IMR-90 (cell line): ENCODE data around the gene LRRC8E. TPM values are rescaled to one million over a fixed set of nuclear protein-coding genes. Genes with fewer than 3 reads are reported as not detected.

Experiments used
- ATAC-seq: fragments of 200-7000 bp; cut with Tn5 transposase; 2 replicates; pipeline ENCODE4 v1.9.1; 2020; ENCODE audit warnings: low read depth, mild to moderate bottlenecking, moderate library complexity
- BruUV-seq: library from RNA; stranded (reverse); fragments of 400-500 nt; replicated peaks from 2 replicates; lab custom pipeline; 2021; lab: Mats Ljungman, UMichigan
- CTCF ChIA-PET: fragments of 300-600 bp; formaldehyde crosslinking; extraction: SDS; loops from one replicate; lab custom pipeline; 2021; ENCODE audit warnings: antibody characterized with exemption; lab: Yijun Ruan, JAX
- POLR2A ChIA-PET: fragments of 300-600 bp; sonication (Branson Sonifier 250); formaldehyde crosslinking; loops from one replicate; lab custom pipeline; 2022; ENCODE audit warnings: antibody characterized with exemption; ENCODE audit not compliant: unreplicated experiment; lab: Charles Lee
- DNase-seq: peaks from one replicate; pipeline ENCODE4 v3.0.0; 2013
- H2AFZ ChIP-seq: replicated peaks from 2 replicates; pipeline ENCODE3; 2013; ENCODE audit warnings: low read length, mild to moderate bottlenecking; ENCODE audit not compliant: poor library complexity
- H2AK5ac ChIP-seq: 2 replicates; pipeline ENCODE4 v1.6.1; 2013; ENCODE audit warnings: low read depth, low read length, inconsistent platforms
- H2AK9ac ChIP-seq: replicated peaks from 2 replicates; pipeline ENCODE3; 2013; ENCODE audit warnings: mild to moderate bottlenecking, low read depth, low read length, moderate library complexity; ENCODE audit not compliant: poor library complexity
- H2BK120ac ChIP-seq: 2 replicates; pipeline ENCODE4 v1.6.1; 2013; ENCODE audit warnings: low read depth, low read length, inconsistent platforms
- H2BK15ac ChIP-seq: 3 replicates; pipeline ENCODE4 v1.6.1; 2013; ENCODE audit warnings: low read depth, low read length, inconsistent platforms
- H2BK20ac ChIP-seq: 2 replicates; pipeline ENCODE4 v1.6.1; 2013; ENCODE audit warnings: low read depth, mild to moderate bottlenecking, inconsistent platforms, low read length, moderate library complexity
- H2BK5ac ChIP-seq: 2 replicates; pipeline ENCODE4 v1.6.1; 2013; ENCODE audit warnings: mild to moderate bottlenecking, low read depth, low read length, inconsistent platforms; ENCODE audit not compliant: poor library complexity, severe bottlenecking
- H3K14ac ChIP-seq: replicated peaks from 2 replicates; pipeline ENCODE4 v1.6.1; 2013; ENCODE audit warnings: low read depth, low read length, inconsistent platforms
- H3K18ac ChIP-seq: 2 replicates; pipeline ENCODE4 v1.6.1; 2013; ENCODE audit warnings: low read depth, low read length, control low read depth
- H3K23ac ChIP-seq: 2 replicates; pipeline ENCODE4 v1.6.1; 2013; ENCODE audit warnings: low read depth, low read length, inconsistent platforms
- H3K27ac ChIP-seq: 2 replicates; pipeline ENCODE4 v1.5.1; 2013; ENCODE audit warnings: mild to moderate bottlenecking, control low read depth, low read length; ENCODE audit not compliant: insufficient read depth
- H3K27me3 ChIP-seq: 2 replicates; pipeline ENCODE4 v1.6.1; 2013; ENCODE audit warnings: low read length; ENCODE audit not compliant: control insufficient read depth, insufficient read depth
- H3K36me3 ChIP-seq: 2 replicates; pipeline ENCODE4 v1.6.1; 2013; ENCODE audit warnings: low read length, mixed read lengths; ENCODE audit not compliant: control insufficient read depth, insufficient read depth
- H3K4ac ChIP-seq: 2 replicates; pipeline ENCODE4 v1.6.1; 2013; ENCODE audit warnings: low read depth, low read length, inconsistent platforms
- H3K4me1 ChIP-seq: 2 replicates; pipeline ENCODE4 v1.6.1; 2013; ENCODE audit warnings: low read length, mixed read lengths; ENCODE audit not compliant: control insufficient read depth, insufficient read depth
- H3K4me2 ChIP-seq: 2 replicates; pipeline ENCODE4 v1.6.1; 2013; ENCODE audit warnings: low read depth, mild to moderate bottlenecking, control low read depth, low read length, moderate library complexity
- H3K4me3 ChIP-seq: 2 replicates; pipeline ENCODE4 v1.5.1; 2013; ENCODE audit warnings: low read depth, mild to moderate bottlenecking, control low read depth, low read length, moderate library complexity; ENCODE audit not compliant: insufficient read depth
- H3K56ac ChIP-seq: 2 replicates; pipeline ENCODE4 v1.6.1; 2013; ENCODE audit warnings: low read length, inconsistent platforms; ENCODE audit not compliant: insufficient read depth; ENCODE audit errors: extremely low read depth
- H3K79me1 ChIP-seq, 2 experiments: 2 replicates each; pipeline ENCODE4 v1.6.1; 2013; ENCODE audit warnings: low read length in 2 of 2, inconsistent platforms in 1 of 2, low read depth in 1 of 2
- H3K9ac ChIP-seq: 2 replicates; pipeline ENCODE4 v1.6.1; 2013; ENCODE audit warnings: low read depth, low read length, control low read depth
- H3K9me1 ChIP-seq: 2 replicates; pipeline ENCODE4 v1.6.1; 2013; ENCODE audit warnings: low read length, inconsistent platforms; ENCODE audit not compliant: insufficient read depth
- H3K9me3 ChIP-seq: 2 replicates; pipeline ENCODE4 v1.6.1; 2013; ENCODE audit warnings: low read length; ENCODE audit not compliant: control insufficient read depth, insufficient read depth
- H4K20me1 ChIP-seq: 2 replicates; pipeline ENCODE4 v1.6.1; 2013; ENCODE audit warnings: low read length, inconsistent platforms; ENCODE audit not compliant: insufficient read depth
- H4K5ac ChIP-seq: 2 replicates; pipeline ENCODE4 v1.6.1; 2013; ENCODE audit warnings: mild to moderate bottlenecking, low read depth, low read length, control low read depth
- H4K8ac ChIP-seq, 2 experiments: 2 replicates each; pipeline ENCODE4 v1.6.1; 2013; ENCODE audit warnings: low read depth in 2 of 2, low read length in 2 of 2, control low read depth in 1 of 2, inconsistent platforms in 1 of 2
- H4K91ac ChIP-seq: 2 replicates; pipeline ENCODE4 v1.6.1; 2013; ENCODE audit warnings: low read depth, low read length, inconsistent platforms; ENCODE audit not compliant: insufficient read depth
- BHLHE40 ChIP-seq: fragments of 150-350 bp; IDR thresholded peaks from 2 replicates; pipeline ENCODE4 v1.6.1; 2016; ENCODE audit warnings: mild to moderate bottlenecking, low read depth, low read length
- CEBPB ChIP-seq: IDR thresholded peaks from 2 replicates; pipeline ENCODE4 v1.6.1; 2012; ENCODE audit warnings: low read depth, low read length, improper control_type of control experiment
- CHD1 ChIP-seq: IDR thresholded peaks from 2 replicates; pipeline ENCODE4 v1.6.1; 2012; ENCODE audit warnings: low read depth, low read length, improper control_type of control experiment
- MAFK ChIP-seq: IDR thresholded peaks from 2 replicates; pipeline ENCODE4 v1.6.1; 2012; ENCODE audit warnings: low read depth, low read length, improper control_type of control experiment
- MAZ ChIP-seq: IDR thresholded peaks from 2 replicates; pipeline ENCODE4 v1.6.1; 2012; ENCODE audit warnings: low read depth, mild to moderate bottlenecking, low read length, improper control_type of control experiment, moderate library complexity, borderline replicate concordance
- MXI1 ChIP-seq: IDR thresholded peaks from 2 replicates; pipeline ENCODE4 v1.6.1; 2012; ENCODE audit warnings: low read depth, mild to moderate bottlenecking, low read length, moderate library complexity, borderline replicate concordance
- NFE2L2 ChIP-seq: fragments of 150-350 bp; IDR thresholded peaks from 2 replicates; pipeline ENCODE4 v1.6.1; 2016; ENCODE audit warnings: low read depth, mild to moderate bottlenecking, low read length
- POLR2A ChIP-seq: IDR thresholded peaks from 2 replicates; pipeline ENCODE4 v1.6.1; 2012; ENCODE audit warnings: mild to moderate bottlenecking, low read depth, low read length
- SMC3 ChIP-seq: fragments of 150-350 bp; IDR thresholded peaks from 2 replicates; pipeline ENCODE4 v1.6.1; 2016; ENCODE audit warnings: low read depth, mild to moderate bottlenecking, antibody characterized with exemption, low read length, moderate library complexity
- WGBS, 2 experiments: methylation state at CpG; one replicate each; pipeline versions ENCODE4 v1.1.5 to v1.1.7; 2013; ENCODE audit warnings: missing lambda C conversion rate in 2 of 2; ENCODE audit not compliant: insufficient read length in 1 of 2; ENCODE audit errors: extremely low coverage in 2 of 2; 5-methylcytosine and 5-hydroxymethylcytosine counted together
- dilution Hi-C: fragments of 300-500 bp; cut with HindIII; formaldehyde crosslinking; loops from one replicate; pipeline ENCODE4 v1.14.3; 2018; ENCODE audit warnings: low sequenced_read_pairs; ENCODE audit not compliant: unreplicated experiment
- in situ Hi-C: fragments of 300-500 bp; cut with MboI; formaldehyde crosslinking; loops from 3 replicates; pipeline ENCODE4 v1.14.3; 2019; ENCODE audit warnings: low sequenced_read_pairs, inconsistent platforms, mixed read lengths
- intact Hi-C: fragments of 100-400 bp; cut with micrococcal nuclease; formaldehyde crosslinking; loops from 2 replicates; pipeline ENCODE4 v1.10.0; 2022
- polyA plus RNA-seq, 3 experiments: library from polyadenylated mRNA; depleted of rRNA; stranded (reverse); fragments of >200 nt; gene quantifications; 2 replicates each; pipeline ENCODE4 v1.2.3, GENCODE V29; 2012; ENCODE audit warnings: low replicate concordance in 1 of 3
- total RNA-seq: library from RNA; depleted of rRNA; stranded (reverse); fragments of >200 nt; gene quantifications from 2 replicates; pipeline ENCODE4 v1.2.3, GENCODE V29; 2012
- TF ChIP-seq, protein P1 (sequence below): conservative IDR thresholded peaks from 2 replicates; pipeline ENCODE4 v1.5.1; 2012; ENCODE audit warnings: mild to moderate bottlenecking, low read depth, low read length, improper control_type of control experiment
- TF ChIP-seq, protein P2 (sequence below): fragments of 150-350 bp; IDR thresholded peaks from 2 replicates; pipeline ENCODE4 v1.6.1; 2016; ENCODE audit warnings: low read depth, mild to moderate bottlenecking, low read length, moderate library complexity, borderline replicate concordance
- TF ChIP-seq, protein P3 (sequence below): fragments of 150-350 bp; IDR thresholded peaks from 2 replicates; pipeline ENCODE4 v1.6.1; 2017; ENCODE audit warnings: mild to moderate bottlenecking, antibody characterized with exemption, low read length, low read depth

Gene LRRC8E
- total and polyA plus RNA-seq, 2 of the 4 experiments (the other 2 are of a cell fraction): 6.4 to 7.2 TPM

DNA sequence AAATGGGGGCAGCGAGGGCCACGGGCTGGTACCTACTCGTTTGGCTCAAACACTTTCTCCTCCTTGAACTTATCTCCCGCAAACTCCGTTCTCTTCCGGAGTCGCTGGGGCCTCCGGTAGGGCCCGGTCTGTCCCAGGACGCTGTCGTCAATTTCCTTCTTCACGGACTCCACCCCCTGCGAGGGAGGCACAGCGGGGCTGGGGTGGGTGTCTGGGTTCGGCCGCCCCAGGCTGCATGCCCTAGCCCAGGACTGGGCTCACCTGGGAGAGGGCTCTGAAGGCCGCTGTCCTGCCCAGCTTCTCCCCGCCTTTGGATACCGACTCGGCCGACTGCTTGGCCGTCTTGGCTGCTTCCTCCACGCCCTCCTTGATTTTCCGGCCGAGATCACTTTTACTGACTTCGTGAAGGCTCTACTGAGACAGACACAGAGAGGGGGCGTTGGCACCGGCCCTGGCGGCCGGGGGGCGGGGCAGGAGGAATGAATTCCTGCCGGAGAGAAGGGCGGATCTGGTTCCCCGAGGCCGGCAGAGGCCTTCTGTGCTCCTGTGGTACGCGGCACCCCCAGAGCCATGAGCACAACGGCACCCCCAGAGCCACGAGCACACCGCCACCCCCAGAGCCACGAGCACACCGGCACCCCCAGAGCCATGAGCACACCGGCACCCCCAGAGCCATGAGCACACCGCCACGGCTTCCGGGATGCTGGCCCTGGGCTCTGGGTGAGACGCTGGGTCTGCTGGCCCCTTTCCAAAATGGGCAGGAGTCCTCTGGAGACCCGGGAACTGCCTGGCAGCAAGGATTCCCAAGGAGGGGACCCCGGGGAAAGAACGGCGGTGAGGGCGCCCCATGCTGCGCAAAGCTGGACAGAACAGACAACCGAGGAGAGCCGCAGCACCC lies 45.8 kb downstream of the LRRC8E start (continued):
- TF ChIP-seq MAFK: no peak
- TF ChIP-seq POLR2A: no peak

DNA sequence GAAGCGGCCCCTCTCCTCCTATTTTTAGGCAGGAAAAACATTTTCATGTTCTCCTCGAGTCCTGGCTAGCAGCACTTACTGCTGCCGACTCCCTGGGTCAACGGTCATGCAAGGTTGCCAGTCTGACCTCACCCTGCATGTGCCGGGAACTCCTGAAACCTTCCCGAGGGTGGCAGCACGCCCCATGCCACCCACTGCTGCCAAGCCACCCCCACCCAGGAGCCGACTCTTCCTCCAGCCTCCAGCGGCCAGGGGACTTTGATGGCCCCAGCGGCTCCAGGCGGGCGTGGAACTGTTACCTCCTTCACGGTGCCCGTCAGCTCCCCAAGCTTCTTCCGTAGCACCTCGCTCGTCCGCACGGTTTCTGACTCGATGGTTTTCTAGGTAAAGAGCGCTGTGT lies 46.5 kb downstream of the LRRC8E start:
- intact Hi-C loops (no loop called here), in situ Hi-C loops (no loop called here), dilution Hi-C loops (no loop called here)
- no peaks in the 10 kb centered on the region for H3K27me3 ChIP-seq
- H3K27ac ChIP-seq: no peak overlapping the region
- no peak overlapping the region for H3K23ac ChIP-seq
- H4K91ac ChIP-seq: no peak overlapping the region
- H3K36me3 ChIP-seq: peaks cover 67% of the 10 kb centered on the region
- TF ChIP-seq, protein P1, sequence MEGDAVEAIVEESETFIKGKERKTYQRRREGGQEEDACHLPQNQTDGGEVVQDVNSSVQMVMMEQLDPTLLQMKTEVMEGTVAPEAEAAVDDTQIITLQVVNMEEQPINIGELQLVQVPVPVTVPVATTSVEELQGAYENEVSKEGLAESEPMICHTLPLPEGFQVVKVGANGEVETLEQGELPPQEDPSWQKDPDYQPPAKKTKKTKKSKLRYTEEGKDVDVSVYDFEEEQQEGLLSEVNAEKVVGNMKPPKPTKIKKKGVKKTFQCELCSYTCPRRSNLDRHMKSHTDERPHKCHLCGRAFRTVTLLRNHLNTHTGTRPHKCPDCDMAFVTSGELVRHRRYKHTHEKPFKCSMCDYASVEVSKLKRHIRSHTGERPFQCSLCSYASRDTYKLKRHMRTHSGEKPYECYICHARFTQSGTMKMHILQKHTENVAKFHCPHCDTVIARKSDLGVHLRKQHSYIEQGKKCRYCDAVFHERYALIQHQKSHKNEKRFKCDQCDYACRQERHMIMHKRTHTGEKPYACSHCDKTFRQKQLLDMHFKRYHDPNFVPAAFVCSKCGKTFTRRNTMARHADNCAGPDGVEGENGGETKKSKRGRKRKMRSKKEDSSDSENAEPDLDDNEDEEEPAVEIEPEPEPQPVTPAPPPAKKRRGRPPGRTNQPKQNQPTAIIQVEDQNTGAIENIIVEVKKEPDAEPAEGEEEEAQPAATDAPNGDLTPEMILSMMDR: no peak
- TF ChIP-seq, protein P2, sequence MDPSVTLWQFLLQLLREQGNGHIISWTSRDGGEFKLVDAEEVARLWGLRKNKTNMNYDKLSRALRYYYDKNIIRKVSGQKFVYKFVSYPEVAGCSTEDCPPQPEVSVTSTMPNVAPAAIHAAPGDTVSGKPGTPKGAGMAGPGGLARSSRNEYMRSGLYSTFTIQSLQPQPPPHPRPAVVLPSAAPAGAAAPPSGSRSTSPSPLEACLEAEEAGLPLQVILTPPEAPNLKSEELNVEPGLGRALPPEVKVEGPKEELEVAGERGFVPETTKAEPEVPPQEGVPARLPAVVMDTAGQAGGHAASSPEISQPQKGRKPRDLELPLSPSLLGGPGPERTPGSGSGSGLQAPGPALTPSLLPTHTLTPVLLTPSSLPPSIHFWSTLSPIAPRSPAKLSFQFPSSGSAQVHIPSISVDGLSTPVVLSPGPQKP: no peak
- TF ChIP-seq MXI1 (no peak), CHD1 (no peak), NFE2L2 (no peak), CEBPB (no peak), MAFK (no peak), BHLHE40 (no peak), SMC3 (no peak), MAZ (no peak)
- TF ChIP-seq, protein P3, sequence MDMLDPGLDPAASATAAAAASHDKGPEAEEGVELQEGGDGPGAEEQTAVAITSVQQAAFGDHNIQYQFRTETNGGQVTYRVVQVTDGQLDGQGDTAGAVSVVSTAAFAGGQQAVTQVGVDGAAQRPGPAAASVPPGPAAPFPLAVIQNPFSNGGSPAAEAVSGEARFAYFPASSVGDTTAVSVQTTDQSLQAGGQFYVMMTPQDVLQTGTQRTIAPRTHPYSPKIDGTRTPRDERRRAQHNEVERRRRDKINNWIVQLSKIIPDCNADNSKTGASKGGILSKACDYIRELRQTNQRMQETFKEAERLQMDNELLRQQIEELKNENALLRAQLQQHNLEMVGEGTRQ: no peak
- no peak overlapping the region for H2BK15ac ChIP-seq
- H3K4me3 ChIP-seq: no peak overlapping the region
- no peak overlapping the region for H3K4ac ChIP-seq
- H3K9me3 ChIP-seq: no peaks in the 10 kb centered on the region
- H2BK120ac ChIP-seq: no peak overlapping the region
- no peak overlapping the region for H3K4me2 ChIP-seq
- BruUV-seq: no TSS peak
- CTCF ChIA-PET: no interaction called here
- no peak overlapping the region for H3K18ac ChIP-seq
- no peak overlapping the region for H2BK5ac ChIP-seq
- no peak overlapping the region for H4K5ac ChIP-seq
- H4K20me1 ChIP-seq: no peaks in the 10 kb centered on the region; the same call in 1 of the 2 replicates
- no peak overlapping the region for H3K56ac ChIP-seq
- H2BK20ac ChIP-seq: no peak overlapping the region
- no peak for DNase-seq
- H2AFZ ChIP-seq: no peak overlapping the region
- 84% methylated on average over 11 of the region's 21 CpGs; no CpG with 5 or more reads in 1 of the 2 experiments for WGBS, 2 experiments
- no peak overlapping the region for H3K9ac ChIP-seq
- POLR2A ChIA-PET: no interaction called here
- H3K14ac ChIP-seq: no peak overlapping the region
- H2AK5ac ChIP-seq: no peak overlapping the region
- no peak overlapping the region for H4K8ac ChIP-seq
- no peak for ATAC-seq
- no peaks in the 10 kb centered on the region for H3K4me1 ChIP-seq
- no peak overlapping the region for H2AK9ac ChIP-seq
- H3K79me1 ChIP-seq: peaks cover 7 to 24% of the 10 kb centered on the region in 2 experiments; a peak in 2 of 4 replicates
- H3K9me1 ChIP-seq: no peaks in the 10 kb centered on the region
